Pons (tissue), 1 donor: Measurements from ENCODE around the gene APBA2.
A peak's percentile ranks its signal among the peaks of the same experiment; 100 is the strongest.
"Not testable (repeated sequence)": the region's sequence is repeated elsewhere in the genome, so short reads cannot be mapped to it uniquely, and the experiment has no call there.

Experiments
- DNase-seq: peaks from one replicate; pipeline ENCODE4 v3.0.0-alpha.2; 2016; ENCODE audit warnings: low spot score

Gene APBA2

GRCh38 chr15:28998511-28998910, 112.7 kb downstream of the APBA2 start:
- DNase-seq, result no peak

GRCh38 chr15:29003191-29003839, 117.5 kb downstream of the APBA2 start:
- no peak for DNase-seq

- no peak for DNase-seq
Measured at GRCh38 chr15:29003840-29004233, 118.1 kb downstream of the APBA2 start.

DNA sequence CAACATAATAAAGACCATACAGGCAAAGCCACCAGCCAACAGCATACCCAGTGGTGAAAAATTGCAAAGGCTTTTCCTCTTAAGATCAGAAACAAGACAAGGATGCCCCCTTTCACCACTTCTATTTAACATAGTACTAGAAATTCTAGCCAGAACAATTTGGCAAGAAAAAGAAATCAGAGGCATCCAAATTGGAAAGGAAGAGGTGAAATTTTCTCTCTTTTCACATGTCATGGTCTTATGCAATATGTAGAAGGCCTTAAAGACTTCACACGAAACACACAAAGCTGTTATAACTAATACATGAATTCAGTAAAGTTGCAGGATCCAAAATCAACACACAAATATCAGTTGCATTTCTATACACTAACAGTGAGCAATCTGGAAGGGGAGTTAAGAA, 120.2 kb downstream of the APBA2 start:
- no peak for DNase-seq

- no peak for DNase-seq
Measured at GRCh38 chr15:29008846-29009245, 123.1 kb downstream of the APBA2 start.

DNA sequence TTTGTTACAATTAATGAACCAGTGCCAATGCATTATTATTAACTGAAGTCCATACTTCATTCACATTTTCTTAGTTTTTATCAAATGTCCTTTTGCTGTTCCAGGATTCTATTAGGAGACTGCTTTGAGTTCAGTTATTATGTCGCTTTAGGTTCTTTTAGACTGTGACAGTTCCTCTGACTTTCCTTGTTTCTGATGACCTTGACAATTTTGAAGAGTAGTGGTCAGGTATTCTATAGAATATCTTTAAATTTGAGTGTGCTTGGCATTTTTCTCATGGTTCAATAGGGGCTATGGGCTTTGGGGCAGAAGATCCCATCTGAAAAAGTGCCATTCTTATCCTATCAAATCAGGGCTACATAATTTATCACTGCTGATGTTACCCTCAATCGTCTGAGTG, 126.3 kb downstream of the APBA2 start:
- DNase-seq, result no peak

DNA sequence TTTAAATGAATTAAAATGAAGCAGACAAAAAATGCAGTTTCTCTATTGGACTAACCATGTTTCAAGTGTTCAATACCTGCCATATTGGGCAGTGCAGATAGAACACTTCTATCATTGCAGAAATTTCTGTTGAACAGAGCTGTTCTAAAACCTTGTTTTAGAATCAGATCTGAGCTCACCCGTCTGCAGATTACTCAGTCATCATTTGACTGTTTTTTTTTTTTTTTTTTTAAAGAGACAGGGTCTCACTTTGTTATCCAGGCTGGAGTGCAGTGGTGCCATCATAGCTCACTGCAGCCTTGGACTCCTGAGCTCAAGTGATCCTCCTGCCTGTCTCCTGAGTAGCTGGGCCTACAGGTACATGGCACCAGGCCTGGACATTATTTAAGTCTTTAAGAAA, 128.7 kb downstream of the APBA2 start:
- peak; percentile 59 for DNase-seq

DNA sequence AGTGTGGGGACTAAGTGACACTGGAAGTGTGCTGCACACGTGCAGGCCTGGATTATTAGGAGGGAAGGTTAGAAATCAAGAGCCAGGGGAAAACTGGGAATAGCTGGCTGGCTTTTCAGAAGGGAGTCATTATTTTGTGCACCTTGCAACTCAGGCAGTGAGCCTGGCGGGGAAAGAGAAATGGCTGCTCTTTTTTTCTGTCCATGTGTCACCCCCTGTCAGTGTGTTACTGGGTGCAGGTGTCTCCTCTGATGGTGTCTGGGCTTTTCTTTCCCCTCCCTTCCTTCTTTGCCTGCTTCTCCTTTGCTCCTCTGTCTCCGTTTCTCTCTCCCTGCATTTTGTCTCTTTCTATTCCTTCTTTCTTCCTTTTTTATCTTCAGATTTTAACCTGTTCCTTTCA, 130.7 kb downstream of the APBA2 start:
- DNase-seq, result no peak

GRCh38 chr15:29018120-29018805, 132.5 kb downstream of the APBA2 start:
- DNase-seq, result no peak

DNA sequence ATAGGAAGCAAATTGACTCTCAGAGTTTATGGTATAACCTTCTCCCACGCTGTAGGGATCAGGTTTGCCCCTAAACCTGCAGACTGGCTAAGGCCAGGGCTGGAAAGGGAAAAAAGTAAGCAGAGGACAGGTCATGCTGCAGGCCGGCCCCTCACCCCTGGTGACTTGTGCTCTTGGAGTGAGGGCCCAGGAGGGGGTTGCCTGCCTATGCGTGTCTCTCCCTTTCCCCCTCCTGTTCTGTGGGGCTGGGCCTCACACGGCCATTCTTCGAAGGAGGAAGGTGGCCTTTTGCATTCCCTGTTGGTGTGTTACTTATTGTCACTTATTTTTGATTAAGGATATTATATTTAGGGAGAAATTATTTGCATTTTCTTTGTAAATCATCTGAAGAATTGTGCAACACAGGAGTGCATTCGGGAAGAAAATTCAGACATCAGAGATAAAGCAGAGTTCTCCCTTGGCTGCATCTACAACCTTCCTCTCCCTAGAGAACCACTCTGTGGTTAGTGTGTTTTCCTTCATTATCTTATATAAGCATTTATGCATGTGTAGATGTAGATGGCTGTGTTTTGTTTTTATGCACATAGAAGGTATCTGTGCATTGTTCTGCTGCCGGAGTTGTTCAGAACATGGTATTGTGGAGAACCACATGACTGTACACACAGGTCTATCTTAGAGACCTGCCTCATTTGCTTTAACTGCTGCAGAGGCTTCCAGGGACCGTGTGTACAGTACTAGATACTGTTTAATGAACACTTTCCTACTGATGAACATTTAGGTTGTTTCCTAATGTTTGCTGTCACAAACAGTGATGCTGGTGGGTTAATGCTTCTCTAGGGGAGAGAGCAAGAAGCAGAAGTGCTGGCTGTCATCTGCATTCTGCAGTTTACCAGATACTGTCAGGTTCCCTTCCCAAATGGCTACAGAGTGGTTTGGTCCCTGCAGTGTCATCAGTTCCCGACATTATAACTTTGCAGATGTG, 133.5 kb downstream of the APBA2 start:
- DNase-seq, result peak; percentile 81

GRCh38 chr15:29021857-29022256, 136.1 kb downstream of the APBA2 start:
- peak; percentile 77 for DNase-seq

GRCh38 chr15:29024662-29025061, 138.9 kb downstream of the APBA2 start:
- DNase-seq, result no peak

DNA sequence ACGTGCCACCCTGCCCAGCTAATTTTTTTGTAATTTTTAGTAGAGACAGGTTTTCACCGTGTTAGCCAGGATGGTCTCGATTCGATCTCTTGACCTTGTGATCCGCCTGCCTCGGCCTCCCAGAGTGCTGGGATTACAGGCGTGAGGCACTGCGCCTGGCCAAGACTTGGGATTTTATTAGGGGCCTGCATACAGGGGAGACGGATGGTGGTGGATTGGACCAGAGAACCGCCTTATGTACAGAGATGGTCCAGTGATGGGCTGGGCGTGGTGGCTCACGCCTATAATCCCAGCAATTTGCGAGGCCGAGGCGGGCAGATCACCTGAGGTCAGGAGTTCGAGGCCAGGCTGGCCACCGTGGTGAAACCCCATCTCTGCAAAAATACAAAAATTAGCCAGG, 139.6 kb downstream of the APBA2 start:
- DNase-seq, result not testable (repeated sequence)

- DNase-seq, result not testable (repeated sequence)
Measured at GRCh38 chr15:29028158-29028557, 142.4 kb downstream of the APBA2 start.

DNA sequence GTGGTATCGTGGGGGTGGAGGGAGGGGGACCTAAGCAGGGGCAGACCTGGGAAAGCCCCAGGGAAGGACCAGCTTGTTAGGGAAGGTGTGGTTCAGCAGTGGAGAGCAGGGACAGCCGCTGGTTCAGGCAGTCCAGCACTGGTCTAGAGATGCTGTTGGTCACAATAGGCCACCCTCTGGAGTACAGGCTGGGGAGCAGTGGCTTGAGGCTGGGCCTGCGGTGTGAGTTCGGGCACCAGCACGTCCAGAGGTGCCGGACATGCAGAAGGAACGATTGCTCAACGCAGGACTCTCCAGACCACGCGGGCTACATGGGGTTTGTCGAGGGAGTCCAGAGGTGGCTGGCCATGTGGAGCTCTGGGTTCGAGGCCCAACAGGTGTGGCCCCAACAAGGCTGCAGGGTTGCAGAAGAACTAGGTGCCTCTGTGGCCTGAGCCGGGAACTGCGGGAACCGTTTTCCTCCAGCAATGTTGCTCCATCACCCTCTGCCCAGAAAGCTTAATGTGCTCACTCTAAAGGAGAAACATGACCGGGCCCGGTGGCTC, 143.9 kb downstream of the APBA2 start:
- DNase-seq, result no peak

DNA sequence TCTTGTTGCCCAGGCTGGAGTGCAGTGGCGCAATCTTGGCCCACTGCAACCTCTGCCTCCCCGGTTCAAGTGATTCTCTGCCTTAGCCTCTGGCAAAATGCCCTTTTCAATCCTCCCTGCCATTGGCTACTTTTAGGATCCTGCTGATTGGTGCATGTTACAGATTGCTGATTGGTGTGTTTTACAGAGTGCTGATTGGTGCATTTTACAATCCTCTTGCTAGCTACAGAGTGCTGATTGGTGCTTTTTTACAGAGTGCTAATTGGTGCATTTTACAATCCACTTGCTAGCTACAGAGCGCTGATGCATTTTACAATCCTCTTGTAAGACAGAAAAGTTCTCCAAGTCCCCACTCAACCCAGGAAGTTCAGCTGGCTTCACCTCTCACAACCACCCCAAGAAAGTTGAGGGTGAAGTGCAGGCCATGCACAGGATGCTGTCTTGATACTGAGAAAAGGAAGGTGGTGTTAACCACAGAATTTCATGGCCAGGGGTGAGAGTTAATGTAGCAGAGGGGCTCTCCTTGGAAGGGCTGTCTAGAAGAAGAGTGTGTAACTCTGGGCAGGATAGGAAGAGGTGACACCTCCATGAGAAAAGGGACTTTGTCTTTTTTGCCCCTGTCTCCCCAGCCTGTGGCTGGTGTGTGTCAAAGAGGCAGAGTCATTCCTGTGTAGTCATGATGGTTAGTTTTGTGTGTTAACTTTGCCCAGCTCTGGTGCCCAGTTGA, 145.9 kb downstream of the APBA2 start:
- no peak for DNase-seq

- DNase-seq, result no peak
Measured at GRCh38 chr15:29032229-29032625, 146.5 kb downstream of the APBA2 start.

DNA sequence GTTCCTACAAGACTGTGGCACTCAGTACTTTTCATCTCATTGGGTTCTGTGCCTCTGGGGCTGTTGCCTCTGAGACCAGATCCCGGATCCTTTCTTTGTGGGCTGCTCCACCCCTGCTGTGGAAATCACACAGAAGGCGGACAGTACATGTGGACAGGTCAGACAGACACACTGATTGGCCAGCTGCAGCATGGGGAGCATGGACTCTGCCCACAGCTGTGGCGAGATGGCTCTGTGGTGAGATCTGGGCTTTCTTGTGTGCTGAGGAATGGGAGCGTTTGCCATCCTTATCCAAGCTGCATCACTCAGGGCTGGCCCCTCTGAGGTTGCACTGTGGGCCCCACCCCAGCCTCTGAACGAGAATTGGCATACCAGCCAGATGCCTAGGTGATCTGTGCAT, 147.0 kb downstream of the APBA2 start:
- no peak for DNase-seq

DNA sequence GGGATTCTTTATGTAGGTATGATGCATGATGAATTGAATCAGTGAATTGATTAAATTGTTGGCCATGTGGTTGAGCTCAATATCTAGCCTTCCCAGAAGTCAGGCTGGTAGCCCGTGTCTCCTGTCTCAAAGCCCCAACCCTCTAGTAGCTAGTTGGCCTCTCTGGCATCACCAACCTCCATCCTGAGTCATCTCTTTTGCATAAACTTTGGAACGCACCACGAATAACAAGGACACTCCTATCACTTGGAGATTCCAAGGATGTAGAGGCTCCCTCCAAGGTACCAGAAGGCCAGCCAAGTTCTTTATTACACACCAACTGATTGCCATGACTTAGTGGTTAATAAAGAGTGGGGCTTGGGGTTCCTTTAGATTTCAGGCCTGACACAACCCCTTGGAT, 148.4 kb downstream of the APBA2 start:
- no peak for DNase-seq

GRCh38 chr15:29034593-29035335, 149.0 kb downstream of the APBA2 start:
- DNase-seq, result no peak
